ENCODE results near the gene ATXN10.

ATXN10 gene

GRCh38 chr22:45823336-45823735, 151.7 kb downstream of the ATXN10 start:
- TF ChIP-seq CTCF (IDR thresholded peaks at IDR 0.05; ENCODE audit: control extremely low read depth, extremely low read depth, low read depth, missing control alignments), result no peak
- POLR2A ChIA-PET, result no interaction called here
- no peak for DNase-seq (ENCODE audit: extremely low spot score)
- CTCF ChIA-PET, result interaction anchor here (1.8 kb wide), 1 partner anchor 41 kb away, joined by 9 read pairs; no protein-coding TSS in a partner anchor

- CTCF ChIA-PET, result interaction anchor here (0.7 to 2.2 kb wide), 5 partner anchors 10 to 105 kb away, joined by 3 to 9 read pairs (median 4); no protein-coding TSS in a partner anchor
- TF ChIP-seq CTCF (IDR thresholded peaks at IDR 0.05; ENCODE audit: control extremely low read depth, extremely low read depth, low read depth, missing control alignments), result no peak
- DNase-seq (ENCODE audit: extremely low spot score), result no peak
- POLR2A ChIA-PET, result interaction anchor here (0.6 kb wide), 1 partner anchor 1872 kb away, joined by 3 read pairs; no protein-coding TSS in a partner anchor
Measured at GRCh38 chr22:45826520-45826919, 154.9 kb downstream of the ATXN10 start.

- TF ChIP-seq CTCF (IDR thresholded peaks at IDR 0.05; ENCODE audit: control extremely low read depth, extremely low read depth, low read depth, missing control alignments), result no peak
- ChIA-PET CTCF (interaction anchor here (1.5 kb wide), 1 partner anchor 184 kb away, joined by 3 read pairs; no protein-coding TSS in a partner anchor), POLR2A (no interaction called here)
- no peak for DNase-seq (ENCODE audit: extremely low spot score)
Measured at GRCh38 chr22:45828841-45829240, 157.2 kb downstream of the ATXN10 start.

- DNase-seq (ENCODE audit: extremely low spot score), result no peak
- ChIA-PET POLR2A (no interaction called here), CTCF (interaction anchor here (1.5 kb wide), 1 partner anchor 91 kb away, joined by 4 read pairs; no protein-coding TSS in a partner anchor)
- no peak for TF ChIP-seq CTCF (IDR thresholded peaks at IDR 0.05; ENCODE audit: control extremely low read depth, extremely low read depth, low read depth, missing control alignments)
Measured at GRCh38 chr22:45830531-45831245, 159.1 kb downstream of the ATXN10 start.

- ChIA-PET POLR2A (no interaction called here), CTCF (interaction anchor here (1.1 to 2.7 kb wide), 6 partner anchors 10 to 91 kb away, joined by 3 to 9 read pairs (median 4); no protein-coding TSS in a partner anchor)
- TF ChIP-seq CTCF (IDR thresholded peaks at IDR 0.05; ENCODE audit: control extremely low read depth, extremely low read depth, low read depth, missing control alignments), result peak; percentile 47
- DNase-seq (ENCODE audit: extremely low spot score), result no peak
Measured at GRCh38 chr22:45831394-45831793, 159.8 kb downstream of the ATXN10 start.

- ChIA-PET CTCF (interaction anchor here (1.1 to 2.7 kb wide), 6 partner anchors 9 to 92 kb away, joined by 3 to 9 read pairs (median 4); no protein-coding TSS in a partner anchor), POLR2A (no interaction called here)
- TF ChIP-seq CTCF (IDR thresholded peaks at IDR 0.05; ENCODE audit: control extremely low read depth, extremely low read depth, low read depth, missing control alignments), result no peak
- no peak for DNase-seq (ENCODE audit: extremely low spot score)
Measured at GRCh38 chr22:45832180-45832579, 160.5 kb downstream of the ATXN10 start.

All from GM10248 (cell line).